SK-N-SH treated with all-trans-retinoic acid at 6 μM for 48 hours (cell line): Measurements from ENCODE around the gene PPP6R1.

Experiments used
- ESRRG ChIP-seq: fragments of 250-450 bp; sonication (Bioruptor Pico); IDR thresholded peaks from 2 replicates; pipeline ENCODE4 v1.6.1; 2021; ENCODE audit warnings: mild to moderate bottlenecking
- OSR1 ChIP-seq: fragments of 250-450 bp; sonication (Bioruptor Pico); IDR thresholded peaks from 2 replicates; pipeline ENCODE4 v1.8.0; 2022; ENCODE audit warnings: moderate library complexity, mild to moderate bottlenecking, inconsistent platforms
- RARB ChIP-seq: fragments of 250-450 bp; sonication (Bioruptor Pico); IDR thresholded peaks from 2 replicates; pipeline ENCODE4 v1.8.0; 2021; ENCODE audit warnings: mild to moderate bottlenecking, moderate library complexity
- SNAI2 ChIP-seq: fragments of 250-450 bp; sonication (Bioruptor Pico); IDR thresholded peaks from 2 replicates; pipeline ENCODE4 v1.5.0; 2020; ENCODE audit warnings: mild to moderate bottlenecking, moderate library complexity
- TCF4 ChIP-seq: fragments of 250-450 bp; sonication (Bioruptor Pico); IDR thresholded peaks from 2 replicates; pipeline ENCODE4 v1.8.0; 2021; ENCODE audit warnings: mild to moderate bottlenecking, moderate library complexity, borderline replicate concordance
- ZC3H10 ChIP-seq: fragments of 250-450 bp; sonication (Bioruptor Pico); IDR thresholded peaks from 2 replicates; pipeline ENCODE4 v1.5.1; 2021; ENCODE audit warnings: mild to moderate bottlenecking, moderate library complexity
- ZFP30 ChIP-seq: fragments of 450-650 bp; formaldehyde crosslinking; IDR thresholded peaks from 2 replicates; pipeline ENCODE4 v1.5.0; 2022; ENCODE audit warnings: mild to moderate bottlenecking, moderate library complexity
- ZNF70 ChIP-seq: fragments of 450-650 bp; formaldehyde crosslinking; IDR thresholded peaks from 2 replicates; pipeline ENCODE4 v1.5.0; 2020; ENCODE audit warnings: mild to moderate bottlenecking, moderate library complexity
- TF ChIP-seq, protein P1 (sequence below): fragments of 250-450 bp; sonication (Bioruptor Pico); IDR thresholded peaks from 2 replicates; pipeline ENCODE4 v1.5.1; 2020; ENCODE audit warnings: low read depth, mild to moderate bottlenecking, moderate library complexity

DNA sequence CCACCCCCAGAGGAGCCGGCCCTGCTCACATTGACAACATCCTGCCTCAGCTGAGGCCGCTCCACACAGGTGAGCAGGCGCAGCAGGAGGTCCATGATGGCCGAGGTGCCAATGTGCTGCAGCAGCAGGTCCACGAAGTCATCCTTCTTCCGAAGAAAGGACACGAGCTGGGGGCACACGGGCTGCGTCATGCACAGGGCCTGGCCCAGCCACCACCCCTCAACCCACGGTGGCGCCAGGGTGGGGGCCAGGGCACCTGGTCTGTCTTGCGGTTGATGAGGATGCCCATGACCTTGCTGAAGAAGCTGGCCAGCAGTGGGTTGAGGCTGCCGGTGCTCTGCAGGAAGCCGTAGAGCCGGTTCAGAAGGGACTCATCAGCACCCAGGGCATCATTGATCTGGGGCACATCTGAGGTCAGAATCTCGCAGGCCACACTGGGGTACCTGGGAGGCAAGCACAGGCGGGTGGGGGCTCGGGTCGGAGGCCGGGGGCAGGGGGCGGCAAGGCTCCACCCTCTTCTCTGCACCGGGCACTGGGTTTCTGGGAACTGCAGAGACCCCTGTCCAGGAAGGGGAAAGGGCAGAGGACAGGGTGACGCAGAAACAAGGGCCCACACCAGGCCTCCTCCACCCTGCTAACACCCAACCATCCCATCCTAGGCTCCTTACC is 13.4 kb downstream of the PPP6R1 start:
- TF ChIP-seq ZFP30, result no peak
- no peak for TF ChIP-seq ESRRG
- TF ChIP-seq OSR1 (CRISPR knock-in tag), result no peak
- TF ChIP-seq ZC3H10 (CRISPR knock-in tag), result no peak
- TF ChIP-seq TCF4 (CRISPR knock-in tag), result no peak
- TF ChIP-seq, protein P1, sequence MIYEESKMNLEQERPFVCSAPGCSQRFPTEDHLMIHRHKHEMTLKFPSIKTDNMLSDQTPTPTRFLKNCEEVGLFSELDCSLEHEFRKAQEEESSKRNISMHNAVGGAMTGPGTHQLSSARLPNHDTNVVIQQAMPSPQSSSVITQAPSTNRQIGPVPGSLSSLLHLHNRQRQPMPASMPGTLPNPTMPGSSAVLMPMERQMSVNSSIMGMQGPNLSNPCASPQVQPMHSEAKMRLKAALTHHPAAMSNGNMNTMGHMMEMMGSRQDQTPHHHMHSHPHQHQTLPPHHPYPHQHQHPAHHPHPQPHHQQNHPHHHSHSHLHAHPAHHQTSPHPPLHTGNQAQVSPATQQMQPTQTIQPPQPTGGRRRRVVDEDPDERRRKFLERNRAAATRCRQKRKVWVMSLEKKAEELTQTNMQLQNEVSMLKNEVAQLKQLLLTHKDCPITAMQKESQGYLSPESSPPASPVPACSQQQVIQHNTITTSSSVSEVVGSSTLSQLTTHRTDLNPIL, result no peak
- no peak for TF ChIP-seq ZNF70 (CRISPR knock-in tag)
- TF ChIP-seq RARB, result no peak
- TF ChIP-seq SNAI2, result no peak
